ENCODE data around the gene CAPN15.

CAPN15 gene

GRCh38 chr16:530111-530817 is 2.8 kb downstream of the CAPN15 start:
- Histone ChIP-seq H3K36me3 (ENCODE audit: insufficient read depth, low read length) (no peaks in the 10 kb centered on the region), H3K4me1 (ENCODE audit: insufficient read depth, low read length) (peaks cover 31% of the 10 kb centered on the region), H3K4me3 (ENCODE audit: low read depth in 1 of 2, low read length in 2 of 2) (no peak overlapping the region), H3K9ac (ENCODE audit: low read length) (no peak overlapping the region), H3K27me3 (ENCODE audit: control insufficient read depth in 1 of 2, insufficient read depth in 2 of 2, low read length in 2 of 2) (no peaks in the 10 kb centered on the region), H3K27ac (ENCODE audit: low read depth, low read length) (no peak overlapping the region), H3K9me3 (ENCODE audit: low read length) (no peaks in the 10 kb centered on the region)

GRCh38 chr16:531494-532125 is 4.1 kb downstream of the CAPN15 start:
- no peak overlapping the region for H3K9ac ChIP-seq (ENCODE audit: low read length)
- no peak overlapping the region for H3K4me3 ChIP-seq (ENCODE audit: low read depth in 1 of 2, low read length in 2 of 2)
- no peaks in the 10 kb centered on the region for H3K36me3 ChIP-seq (ENCODE audit: insufficient read depth, low read length)
- H3K27ac ChIP-seq (ENCODE audit: low read depth, low read length), result no peak overlapping the region
- peaks cover 18% of the 10 kb centered on the region for H3K4me1 ChIP-seq (ENCODE audit: insufficient read depth, low read length)
- H3K9me3 ChIP-seq (ENCODE audit: low read length), result no peaks in the 10 kb centered on the region
- no peaks in the 10 kb centered on the region for H3K27me3 ChIP-seq (ENCODE audit: control insufficient read depth in 1 of 2, insufficient read depth in 2 of 2, low read length in 2 of 2)

GRCh38 chr16:533391-534123 is 6.0 kb downstream of the CAPN15 start:
- Histone ChIP-seq H3K4me1 (ENCODE audit: insufficient read depth, low read length) (peaks cover 15% of the 10 kb centered on the region), H3K36me3 (ENCODE audit: insufficient read depth, low read length) (no peaks in the 10 kb centered on the region), H3K9ac (ENCODE audit: low read length) (no peak overlapping the region), H3K27ac (ENCODE audit: low read depth, low read length) (no peak overlapping the region), H3K4me3 (ENCODE audit: low read depth in 1 of 2, low read length in 2 of 2) (no peak overlapping the region), H3K9me3 (ENCODE audit: low read length) (no peaks in the 10 kb centered on the region), H3K27me3 (ENCODE audit: control insufficient read depth in 1 of 2, insufficient read depth in 2 of 2, low read length in 2 of 2) (no peaks in the 10 kb centered on the region)

GRCh38 chr16:534135-534534 is 6.6 kb downstream of the CAPN15 start:
- H3K4me3 ChIP-seq (ENCODE audit: low read depth in 1 of 2, low read length in 2 of 2), result no peak overlapping the region
- no peaks in the 10 kb centered on the region for H3K36me3 ChIP-seq (ENCODE audit: insufficient read depth, low read length)
- no peak overlapping the region for H3K27ac ChIP-seq (ENCODE audit: low read depth, low read length)
- H3K27me3 ChIP-seq (ENCODE audit: control insufficient read depth in 1 of 2, insufficient read depth in 2 of 2, low read length in 2 of 2), result no peaks in the 10 kb centered on the region
- H3K9ac ChIP-seq (ENCODE audit: low read length), result no peak overlapping the region
- H3K4me1 ChIP-seq (ENCODE audit: insufficient read depth, low read length), result peaks cover 9% of the 10 kb centered on the region
- H3K9me3 ChIP-seq (ENCODE audit: low read length), result no peaks in the 10 kb centered on the region

GRCh38 chr16:534856-535445 is 7.4 kb downstream of the CAPN15 start:
- peaks cover under 1% of the 10 kb centered on the region for H3K4me1 ChIP-seq (ENCODE audit: insufficient read depth, low read length)
- H3K9me3 ChIP-seq (ENCODE audit: low read length), result no peaks in the 10 kb centered on the region
- H3K36me3 ChIP-seq (ENCODE audit: insufficient read depth, low read length), result no peaks in the 10 kb centered on the region
- H3K27me3 ChIP-seq (ENCODE audit: control insufficient read depth in 1 of 2, insufficient read depth in 2 of 2, low read length in 2 of 2), result no peaks in the 10 kb centered on the region
- H3K9ac ChIP-seq (ENCODE audit: low read length), result no peak overlapping the region
- no peak overlapping the region for H3K4me3 ChIP-seq (ENCODE audit: low read depth in 1 of 2, low read length in 2 of 2)
- no peak overlapping the region for H3K27ac ChIP-seq (ENCODE audit: low read depth, low read length)

- Histone ChIP-seq H3K27ac (ENCODE audit: low read depth, low read length) (no peak overlapping the region), H3K27me3 (ENCODE audit: control insufficient read depth in 1 of 2, insufficient read depth in 2 of 2, low read length in 2 of 2) (no peaks in the 10 kb centered on the region), H3K36me3 (ENCODE audit: insufficient read depth, low read length) (no peaks in the 10 kb centered on the region)
Observed at GRCh38 chr16:535446-536405, 8.2 kb downstream of the CAPN15 start.

GRCh38 chr16:536746-537145 is 9.2 kb downstream of the CAPN15 start:
- Histone ChIP-seq H3K4me1 (ENCODE audit: insufficient read depth, low read length) (no peaks in the 10 kb centered on the region), H3K36me3 (ENCODE audit: insufficient read depth, low read length) (no peaks in the 10 kb centered on the region), H3K27me3 (ENCODE audit: control insufficient read depth in 1 of 2, insufficient read depth in 2 of 2, low read length in 2 of 2) (no peaks in the 10 kb centered on the region), H3K9ac (ENCODE audit: low read length) (no peak overlapping the region), H3K27ac (ENCODE audit: low read depth, low read length) (no peak overlapping the region), H3K9me3 (ENCODE audit: low read length) (no peaks in the 10 kb centered on the region), H3K4me3 (ENCODE audit: low read depth in 1 of 2, low read length in 2 of 2) (no peak overlapping the region)

More at GRCh38 chr16:535446-536405, 8.2 kb downstream of the CAPN15 start:
- Histone ChIP-seq H3K4me1 (ENCODE audit: insufficient read depth, low read length) (no peaks in the 10 kb centered on the region), H3K4me3 (ENCODE audit: low read depth in 1 of 2, low read length in 2 of 2) (no peak overlapping the region), H3K9ac (ENCODE audit: low read length) (no peak overlapping the region), H3K9me3 (ENCODE audit: low read length) (no peaks in the 10 kb centered on the region)

- H3K27ac ChIP-seq (ENCODE audit: low read depth, low read length), result no peak overlapping the region
- H3K9ac ChIP-seq (ENCODE audit: low read length), result no peak overlapping the region
- H3K9me3 ChIP-seq (ENCODE audit: low read length), result no peaks in the 10 kb centered on the region
- no peaks in the 10 kb centered on the region for H3K36me3 ChIP-seq (ENCODE audit: insufficient read depth, low read length)
- H3K27me3 ChIP-seq (ENCODE audit: control insufficient read depth in 1 of 2, insufficient read depth in 2 of 2, low read length in 2 of 2), result no peaks in the 10 kb centered on the region
- H3K4me3 ChIP-seq (ENCODE audit: low read depth in 1 of 2, low read length in 2 of 2), result no peak overlapping the region
- no peaks in the 10 kb centered on the region for H3K4me1 ChIP-seq (ENCODE audit: insufficient read depth, low read length)
Observed at GRCh38 chr16:537415-538335, 10.2 kb downstream of the CAPN15 start.

- no peaks in the 10 kb centered on the region for H3K36me3 ChIP-seq (ENCODE audit: insufficient read depth, low read length)
- H3K4me1 ChIP-seq (ENCODE audit: insufficient read depth, low read length), result no peaks in the 10 kb centered on the region
- no peaks in the 10 kb centered on the region for H3K27me3 ChIP-seq (ENCODE audit: control insufficient read depth in 1 of 2, insufficient read depth in 2 of 2, low read length in 2 of 2)
- H3K9me3 ChIP-seq (ENCODE audit: low read length), result no peaks in the 10 kb centered on the region
- no peak overlapping the region for H3K27ac ChIP-seq (ENCODE audit: low read depth, low read length)
- no peak overlapping the region for H3K9ac ChIP-seq (ENCODE audit: low read length)
- H3K4me3 ChIP-seq (ENCODE audit: low read depth in 1 of 2, low read length in 2 of 2), result no peak overlapping the region
Observed at GRCh38 chr16:539901-540530, 12.5 kb downstream of the CAPN15 start.

Measured in muscle layer of colon (tissue), 2 donors.